Astrocyte (in vitro differentiated cells and primary cell): ENCODE measurements around the gene FDX1. TPM values are rescaled to one million over a fixed set of nuclear protein-coding genes. Genes with fewer than 3 reads are reported as not detected.

Experiments used
- DNase-seq: peaks from one replicate; pipeline ENCODE4 v3.0.0-alpha.2; 2010; ENCODE audit warnings: low read depth
- FAIRE-seq: peaks from 2 replicates; lab custom pipeline; 2011; peaks lifted over from hg19 to GRCh38; lab: Jason Lieb, UNC
- H2AFZ ChIP-seq: 2 replicates; pipeline ENCODE4 v1.6.0; 2012; ENCODE audit warnings: low read depth, low read length, inconsistent platforms
- H3K27ac ChIP-seq: 2 replicates; pipeline ENCODE4 v1.5.1; 2011; ENCODE audit warnings: low read depth, low read length, inconsistent platforms
- H3K27me3 ChIP-seq: 2 replicates; pipeline ENCODE4 v1.6.0; 2011; ENCODE audit warnings: low read length, inconsistent platforms; ENCODE audit not compliant: insufficient read depth
- H3K36me3 ChIP-seq: 2 replicates; pipeline ENCODE4 v1.5.1; 2011; ENCODE audit warnings: low read length, inconsistent platforms; ENCODE audit not compliant: insufficient read depth
- H3K4me1 ChIP-seq: 2 replicates; pipeline ENCODE4 v1.5.1; 2011; ENCODE audit warnings: low read length, inconsistent platforms; ENCODE audit not compliant: insufficient read depth
- H3K4me2 ChIP-seq: 2 replicates; pipeline ENCODE4 v1.6.0; 2012; ENCODE audit warnings: low read length, inconsistent platforms
- H3K4me3 ChIP-seq: 2 replicates; pipeline ENCODE4 v1.5.1; 2011; ENCODE audit warnings: low read depth, mild to moderate bottlenecking, low read length, inconsistent platforms; ENCODE audit not compliant: insufficient read depth
- H3K79me2 ChIP-seq: 2 replicates; pipeline ENCODE4 v1.6.0; 2012; ENCODE audit warnings: mild to moderate bottlenecking, low read length, inconsistent platforms; ENCODE audit not compliant: insufficient read depth
- H3K9ac ChIP-seq: 2 replicates; pipeline ENCODE4 v1.6.0; 2012; ENCODE audit warnings: mild to moderate bottlenecking, low read length, inconsistent platforms
- H3K9me3 ChIP-seq: 2 replicates; pipeline ENCODE4 v1.5.1; 2012; ENCODE audit warnings: low read depth, mild to moderate bottlenecking, low read length, inconsistent platforms; ENCODE audit not compliant: insufficient read depth
- H4K20me1 ChIP-seq: 2 replicates; pipeline ENCODE4 v1.6.0; 2012; ENCODE audit warnings: low read length, inconsistent platforms; ENCODE audit not compliant: insufficient read depth
- H3K27ac Mint-ChIP-seq: one replicate; pipeline ENCODE4 v1.8.0; 2021; ENCODE audit warnings: mild to moderate bottlenecking, mixed read lengths; ENCODE audit not compliant: unreplicated experiment
- H3K27me3 Mint-ChIP-seq: one replicate; pipeline ENCODE4 v1.8.0; 2021; ENCODE audit warnings: low read depth, mixed read lengths; ENCODE audit not compliant: unreplicated experiment
- H3K36me3 Mint-ChIP-seq: one replicate; pipeline ENCODE4 v1.8.0; 2021; ENCODE audit warnings: low read depth, mixed read lengths; ENCODE audit not compliant: unreplicated experiment
- H3K4me1 Mint-ChIP-seq: one replicate; pipeline ENCODE4 v1.8.0; 2021; ENCODE audit warnings: low read depth, mixed read lengths; ENCODE audit not compliant: unreplicated experiment
- H3K4me3 Mint-ChIP-seq: one replicate; pipeline ENCODE4 v1.8.0; 2021; ENCODE audit warnings: mild to moderate bottlenecking, moderate library complexity, mixed read lengths; ENCODE audit not compliant: unreplicated experiment
- H3K9me3 Mint-ChIP-seq: one replicate; pipeline ENCODE4 v1.8.0; 2021; ENCODE audit warnings: mild to moderate bottlenecking, mixed read lengths; ENCODE audit not compliant: unreplicated experiment
- EZH2 ChIP-seq: IDR thresholded peaks from 2 replicates; pipeline ENCODE4 v1.6.1; 2012; ENCODE audit warnings: mild to moderate bottlenecking, low read length, inconsistent platforms; ENCODE audit not compliant: insufficient read depth
- total RNA-seq: library from RNA; stranded (reverse); gene quantifications from 2 replicates; pipeline ENCODE4 v1.2.1, GENCODE V29; 2021
- TF ChIP-seq, protein P1 (sequence below): IDR thresholded peaks from 2 replicates; pipeline ENCODE4 v1.5.1; 2011; ENCODE audit warnings: low read depth, mild to moderate bottlenecking, inconsistent platforms, low read length, moderate library complexity; ENCODE audit not compliant: insufficient read depth

The FDX1 gene
- total RNA-seq, 1 donor from 2014 or later: 7.1 TPM

- no peak overlapping the region for H3K27ac Mint-ChIP-seq
- peaks cover 4% of the 10 kb centered on the region for H3K27me3 ChIP-seq
- no peak overlapping the region for H3K27ac ChIP-seq
- H4K20me1 ChIP-seq: no peaks in the 10 kb centered on the region
- H3K4me2 ChIP-seq: no peak overlapping the region
- DNase-seq: no peak
- no peaks in the 10 kb centered on the region for H3K36me3 Mint-ChIP-seq
- no peaks in the 10 kb centered on the region for H3K4me1 ChIP-seq
- no peak overlapping the region for H2AFZ ChIP-seq
- no peaks in the 10 kb centered on the region for H3K79me2 ChIP-seq
- FAIRE-seq: no peak
- no peaks in the 10 kb centered on the region for H3K9me3 Mint-ChIP-seq
- no peak overlapping the region for H3K9ac ChIP-seq
- no peak overlapping the region for H3K4me3 Mint-ChIP-seq
- no peak for TF ChIP-seq EZH2
- TF ChIP-seq, protein P1, sequence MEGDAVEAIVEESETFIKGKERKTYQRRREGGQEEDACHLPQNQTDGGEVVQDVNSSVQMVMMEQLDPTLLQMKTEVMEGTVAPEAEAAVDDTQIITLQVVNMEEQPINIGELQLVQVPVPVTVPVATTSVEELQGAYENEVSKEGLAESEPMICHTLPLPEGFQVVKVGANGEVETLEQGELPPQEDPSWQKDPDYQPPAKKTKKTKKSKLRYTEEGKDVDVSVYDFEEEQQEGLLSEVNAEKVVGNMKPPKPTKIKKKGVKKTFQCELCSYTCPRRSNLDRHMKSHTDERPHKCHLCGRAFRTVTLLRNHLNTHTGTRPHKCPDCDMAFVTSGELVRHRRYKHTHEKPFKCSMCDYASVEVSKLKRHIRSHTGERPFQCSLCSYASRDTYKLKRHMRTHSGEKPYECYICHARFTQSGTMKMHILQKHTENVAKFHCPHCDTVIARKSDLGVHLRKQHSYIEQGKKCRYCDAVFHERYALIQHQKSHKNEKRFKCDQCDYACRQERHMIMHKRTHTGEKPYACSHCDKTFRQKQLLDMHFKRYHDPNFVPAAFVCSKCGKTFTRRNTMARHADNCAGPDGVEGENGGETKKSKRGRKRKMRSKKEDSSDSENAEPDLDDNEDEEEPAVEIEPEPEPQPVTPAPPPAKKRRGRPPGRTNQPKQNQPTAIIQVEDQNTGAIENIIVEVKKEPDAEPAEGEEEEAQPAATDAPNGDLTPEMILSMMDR: no peak
- H3K27me3 Mint-ChIP-seq: peaks cover 7% of the 10 kb centered on the region
- H3K4me3 ChIP-seq: no peak overlapping the region
- H3K4me1 Mint-ChIP-seq: no peaks in the 10 kb centered on the region
- no peaks in the 10 kb centered on the region for H3K36me3 ChIP-seq
- no peaks in the 10 kb centered on the region for H3K9me3 ChIP-seq
Measured at GRCh38 chr11:110509472-110509871, 79.7 kb downstream of the FDX1 start.

DNA sequence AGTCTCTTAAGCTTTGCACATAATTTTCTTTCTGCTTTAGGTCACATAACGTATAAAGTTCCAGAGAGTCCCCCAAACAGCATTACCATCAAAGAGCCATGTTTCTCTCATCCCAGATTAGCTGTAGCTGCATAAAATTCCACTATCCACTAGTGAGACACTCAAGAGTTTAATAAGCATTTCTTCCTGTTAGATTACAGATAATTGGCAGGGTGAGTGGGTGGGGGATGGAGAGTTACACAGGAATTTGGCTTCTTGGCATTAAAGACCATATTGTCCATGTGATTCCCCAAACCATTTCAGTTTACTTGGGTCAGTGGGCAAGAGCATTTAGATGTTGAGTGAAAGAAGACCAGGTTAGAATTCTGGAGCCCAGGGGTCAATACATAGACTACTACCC, 82.3 kb downstream of the FDX1 start:
- H3K27me3 ChIP-seq: peaks cover 4% of the 10 kb centered on the region
- FAIRE-seq: no peak
- H3K27ac Mint-ChIP-seq: no peak overlapping the region

DNA sequence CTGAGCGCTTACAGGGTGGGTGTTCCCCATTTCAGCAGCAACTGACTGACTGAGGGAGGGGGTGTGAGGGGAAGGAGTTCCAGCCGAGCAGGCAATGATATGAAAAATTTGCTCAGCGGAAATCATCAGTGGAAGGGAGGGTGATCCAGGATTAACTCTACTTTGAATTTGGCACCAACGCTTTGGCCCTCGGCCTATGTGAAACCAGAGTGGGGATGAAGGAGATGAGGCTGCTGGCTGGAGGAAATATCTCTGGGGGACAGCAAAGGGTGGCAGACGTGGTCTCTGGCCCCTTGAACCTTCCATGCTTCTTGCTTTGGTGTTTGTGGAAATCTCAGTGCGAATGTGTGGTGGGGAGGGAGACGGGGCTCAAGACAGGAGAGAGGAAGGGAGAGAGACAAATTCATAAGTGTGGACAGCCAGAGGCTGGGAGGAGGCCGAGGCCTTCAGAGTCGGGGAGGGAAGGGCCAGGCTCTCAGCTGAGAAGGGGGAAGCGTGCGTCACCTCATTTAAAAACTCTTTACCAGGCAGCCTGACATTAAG, 83.6 kb downstream of the FDX1 start:
- no peak overlapping the region for H3K4me3 Mint-ChIP-seq
- Histone ChIP-seq H3K79me2 (no peaks in the 10 kb centered on the region), H3K36me3 (no peaks in the 10 kb centered on the region), H3K27ac (no peak overlapping the region), H2AFZ (no peak overlapping the region), H4K20me1 (no peaks in the 10 kb centered on the region), H3K27me3 (peaks cover 4% of the 10 kb centered on the region), H3K9me3 (no peaks in the 10 kb centered on the region), H3K4me1 (no peaks in the 10 kb centered on the region), H3K9ac (no peak overlapping the region), H3K4me3 (no peak overlapping the region), H3K4me2 (no peak overlapping the region)
- no peaks in the 10 kb centered on the region for H3K4me1 Mint-ChIP-seq
- no peaks in the 10 kb centered on the region for H3K9me3 Mint-ChIP-seq
- TF ChIP-seq, protein P1: no peak
- no peak for TF ChIP-seq EZH2
- H3K36me3 Mint-ChIP-seq: no peaks in the 10 kb centered on the region
- no peak for FAIRE-seq
- H3K27me3 Mint-ChIP-seq: peaks cover 7% of the 10 kb centered on the region
- H3K27ac Mint-ChIP-seq: no peak overlapping the region
- no peak for DNase-seq

More for the DNA sequence above, 82.3 kb downstream of the FDX1 start:
- Mint-ChIP-seq H3K4me1 (no peaks in the 10 kb centered on the region), H3K4me3 (no peak overlapping the region), H3K36me3 (no peaks in the 10 kb centered on the region), H3K27me3 (peaks cover 7% of the 10 kb centered on the region), H3K9me3 (no peaks in the 10 kb centered on the region)
- TF ChIP-seq EZH2: no peak
- TF ChIP-seq, protein P1: no peak
- Histone ChIP-seq H2AFZ (no peak overlapping the region), H4K20me1 (no peaks in the 10 kb centered on the region), H3K4me1 (no peaks in the 10 kb centered on the region), H3K36me3 (no peaks in the 10 kb centered on the region), H3K27ac (no peak overlapping the region), H3K4me3 (no peak overlapping the region), H3K9me3 (no peaks in the 10 kb centered on the region), H3K4me2 (no peak overlapping the region), H3K79me2 (no peaks in the 10 kb centered on the region), H3K9ac (no peak overlapping the region)
- DNase-seq: no peak
